GM21723 (cell line): ENCODE measurements around the gene TSPAN18.

Experiments used
- ATAC-seq: cut with Tn5 transposase; IDR thresholded peaks from one replicate; pipeline ENCODE4 v1.9.1; 2021; ENCODE audit warnings: mild to moderate bottlenecking, moderate library complexity; ENCODE audit not compliant: unreplicated experiment

TSPAN18 gene

DNA sequence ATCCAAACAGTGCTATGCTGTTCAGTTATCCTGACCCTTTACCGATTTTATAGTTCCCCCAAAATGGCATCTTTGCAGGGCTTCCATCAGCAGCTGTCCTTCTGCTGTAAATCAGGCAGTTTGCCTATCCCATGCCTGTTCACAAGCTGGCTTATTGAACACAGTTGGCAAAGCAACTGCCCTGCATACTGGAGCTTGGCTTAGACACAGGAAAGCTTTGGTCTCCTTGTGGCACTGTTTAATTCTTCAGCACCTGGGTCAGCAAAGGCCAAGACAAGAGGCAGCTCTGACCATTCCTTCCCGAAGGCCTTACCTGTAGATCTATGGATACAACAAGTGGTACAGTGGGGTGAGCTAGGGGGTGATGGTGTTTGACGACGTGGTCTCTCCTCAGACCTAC, 32.2 kb downstream of the TSPAN18 start:
- ATAC-seq, result no peak

DNA sequence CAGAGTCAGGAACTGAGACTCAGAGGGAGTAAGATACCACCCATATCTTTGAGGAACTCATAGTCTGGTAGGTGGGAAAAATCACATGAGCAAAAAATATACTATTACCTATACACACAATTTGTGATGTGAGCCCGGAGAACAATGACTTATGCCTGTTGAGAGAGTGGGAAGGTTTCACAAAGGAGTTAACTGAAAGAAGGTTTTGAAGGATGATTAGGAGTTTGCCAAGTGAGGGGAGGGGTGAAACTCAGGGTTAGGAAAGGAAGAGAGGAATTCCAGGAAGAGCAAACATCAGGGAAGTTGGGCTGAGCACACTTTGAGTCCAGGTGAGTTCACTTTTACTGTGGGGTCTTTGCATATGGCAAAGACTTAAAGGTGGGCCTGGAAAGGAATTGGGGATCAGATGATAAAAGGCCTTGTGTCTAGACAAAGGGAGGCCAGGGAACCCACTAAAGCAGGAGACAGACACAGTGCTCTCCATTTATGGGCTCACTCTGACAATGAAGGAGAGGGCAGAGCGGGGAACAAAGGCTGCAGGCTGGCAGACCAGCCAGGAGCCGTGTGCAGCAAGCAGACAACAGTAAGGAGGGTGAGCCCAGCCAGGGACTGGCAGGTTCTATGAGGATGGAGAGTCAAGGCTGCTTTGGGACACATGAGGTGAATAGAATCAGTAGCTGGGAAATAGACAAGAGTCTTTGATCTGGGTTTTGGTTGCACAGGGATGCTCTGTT, 33.1 kb downstream of the TSPAN18 start:
- ATAC-seq, result no peak

- ATAC-seq, result no peak
Observed at GRCh38 chr11:44760477-44760872, 33.7 kb downstream of the TSPAN18 start.

DNA sequence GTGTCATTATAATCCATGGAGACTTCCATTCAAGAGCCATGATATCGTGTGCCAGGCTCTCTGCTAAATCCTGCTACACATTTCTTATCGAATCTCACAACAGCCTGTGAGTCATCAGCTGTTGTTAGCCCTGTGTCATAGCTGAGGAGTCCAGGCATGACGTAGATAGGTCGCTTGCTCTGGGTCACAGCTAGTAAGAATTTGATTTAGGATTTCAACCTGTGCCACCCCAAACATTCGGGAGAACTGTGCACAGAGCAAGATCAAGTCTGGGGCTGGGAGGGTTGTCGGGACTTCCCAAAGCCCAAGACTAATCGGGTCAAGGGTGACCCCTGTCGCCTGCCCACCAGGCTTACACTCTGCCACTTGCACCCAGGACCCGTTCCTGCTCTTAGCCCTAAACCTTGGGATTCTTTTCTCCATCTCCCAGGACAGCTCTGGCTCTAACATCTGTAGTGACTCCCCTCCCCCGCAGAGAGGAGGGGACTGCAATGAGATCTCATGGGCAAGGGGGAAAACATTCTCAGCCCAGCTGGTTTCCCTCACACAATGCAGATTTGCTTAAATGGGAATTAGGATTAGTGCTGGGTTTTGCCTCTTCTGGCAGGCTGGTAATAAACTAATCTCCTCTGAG, 34.3 kb downstream of the TSPAN18 start:
- ATAC-seq, result no peak

DNA sequence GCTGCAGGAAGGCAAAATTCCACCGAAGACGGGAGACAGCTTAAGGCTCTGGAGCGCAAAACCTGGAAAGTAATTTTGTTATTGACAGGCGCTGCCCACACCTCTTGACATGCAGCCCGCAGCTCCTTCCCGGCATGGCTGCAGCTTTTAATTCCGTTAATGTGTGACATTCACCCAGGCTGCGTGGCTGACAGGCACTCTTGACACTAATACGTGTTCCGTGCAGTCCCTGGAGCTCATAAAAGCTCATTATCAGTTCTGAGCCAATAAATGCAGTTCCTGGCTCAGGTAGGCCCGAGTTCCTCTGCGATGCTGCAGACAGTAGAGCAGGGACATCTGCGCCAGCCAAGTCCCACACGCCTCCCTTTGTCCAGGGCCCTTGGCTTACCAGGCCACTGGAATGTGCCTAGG, 34.8 kb downstream of the TSPAN18 start:
- ATAC-seq, result no peak

- no peak for ATAC-seq
Observed at GRCh38 chr11:44763121-44763820, 36.5 kb downstream of the TSPAN18 start.

DNA sequence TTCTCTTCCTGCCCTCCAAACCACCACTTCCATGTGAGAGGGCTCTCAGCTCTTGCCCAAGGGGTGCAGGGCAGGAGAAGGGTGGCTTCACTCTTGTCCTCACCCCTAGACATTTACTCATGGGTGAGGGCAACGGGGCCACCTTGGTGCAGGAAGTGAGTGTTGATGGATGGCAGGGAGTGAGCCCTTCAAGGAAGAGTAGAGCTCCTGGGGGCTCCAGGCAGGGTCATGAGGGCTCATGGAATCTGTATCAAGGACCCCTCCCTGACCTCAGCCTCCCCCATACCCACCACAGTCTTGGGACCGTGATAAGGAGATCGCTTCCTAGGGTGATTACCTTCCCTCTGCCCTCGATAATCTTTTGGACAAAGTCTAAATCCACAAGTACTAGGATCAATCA, 37.8 kb downstream of the TSPAN18 start:
- no peak for ATAC-seq

- ATAC-seq, result no peak
Observed at GRCh38 chr11:44765026-44765595, 38.3 kb downstream of the TSPAN18 start.

DNA sequence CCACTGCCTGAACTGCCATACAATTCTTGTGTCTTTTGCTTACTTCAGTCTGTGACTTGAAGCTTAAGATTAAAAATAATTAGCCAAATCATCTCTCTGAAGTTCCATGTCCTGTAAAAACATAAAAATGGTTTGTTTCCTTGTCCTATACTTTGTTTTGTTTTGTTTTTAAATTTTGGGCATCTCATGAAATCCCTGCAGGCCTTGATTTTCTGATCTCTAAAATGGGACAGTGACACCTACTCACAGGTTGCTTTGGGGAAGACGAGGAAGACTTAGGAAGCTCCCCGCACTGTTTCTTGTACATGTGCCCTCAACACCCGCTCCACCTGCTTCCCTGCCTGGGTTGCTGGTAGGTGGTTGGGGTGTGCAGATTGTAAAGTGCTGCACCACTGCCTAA, 38.9 kb downstream of the TSPAN18 start:
- no peak for ATAC-seq

GRCh38 chr11:44766112-44766971, 39.6 kb downstream of the TSPAN18 start:
- no peak for ATAC-seq

DNA sequence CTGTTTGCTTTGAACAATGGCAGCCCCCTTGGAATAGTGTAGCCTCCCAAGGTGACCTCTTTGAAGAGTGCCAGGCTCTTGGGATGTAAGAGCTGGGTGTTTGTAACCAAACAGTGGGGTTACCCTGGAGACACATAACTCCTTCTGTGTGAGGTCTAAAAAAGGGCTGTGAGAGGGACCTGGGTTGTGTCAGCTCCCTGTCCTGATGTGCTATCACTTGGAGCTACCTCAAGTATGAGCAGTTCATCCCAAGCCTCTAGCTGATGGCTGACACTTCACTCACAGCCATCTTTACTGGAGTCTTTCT, 40.2 kb downstream of the TSPAN18 start:
- ATAC-seq, result no peak

DNA sequence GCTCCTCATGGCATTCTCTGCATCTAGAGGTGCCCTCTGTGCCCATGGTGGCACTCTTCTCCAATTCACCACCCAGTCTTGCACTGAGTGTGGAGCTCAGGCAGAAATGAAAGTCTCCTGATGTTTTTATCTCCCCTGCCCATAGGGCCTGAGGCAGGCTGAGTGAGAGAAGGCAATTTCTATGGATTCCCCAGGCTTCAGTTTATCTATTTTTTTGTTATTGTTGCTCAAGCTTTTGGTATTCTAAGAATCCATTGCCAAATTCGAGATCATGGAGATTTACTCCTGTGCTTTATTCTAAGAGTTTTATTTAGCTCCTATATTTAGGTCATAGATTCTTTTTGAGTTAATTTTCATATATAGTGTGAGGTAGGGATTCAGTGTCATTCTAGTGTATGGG, 40.7 kb downstream of the TSPAN18 start:
- ATAC-seq, result no peak

- no peak for ATAC-seq
Observed at GRCh38 chr11:44770401-44770800, 43.6 kb downstream of the TSPAN18 start.

- ATAC-seq, result no peak
Observed at GRCh38 chr11:44771252-44771734, 44.5 kb downstream of the TSPAN18 start.

DNA sequence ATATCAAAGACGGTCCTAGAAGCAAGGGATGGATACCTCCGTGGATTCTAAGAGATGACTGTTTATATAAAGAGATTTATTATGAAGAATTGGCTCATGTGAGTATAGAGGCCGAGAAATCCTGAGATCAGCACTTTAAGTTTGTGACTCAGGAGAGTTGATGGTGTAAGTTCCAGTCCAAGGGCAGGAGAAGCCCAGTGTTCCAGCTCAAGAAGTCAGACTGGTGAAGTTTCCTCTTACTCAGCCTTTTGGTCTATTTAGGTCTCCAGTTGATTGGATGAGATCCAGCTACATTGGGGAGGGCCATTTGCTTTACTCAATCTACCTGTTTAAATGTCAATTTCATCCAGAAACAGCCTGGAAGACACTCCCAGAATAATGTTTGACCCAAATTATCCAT, 45.1 kb downstream of the TSPAN18 start:
- ATAC-seq, result no peak

- no peak for ATAC-seq
Observed at GRCh38 chr11:44773351-44773965, 46.7 kb downstream of the TSPAN18 start.

GRCh38 chr11:44774108-44774507, 47.3 kb downstream of the TSPAN18 start:
- ATAC-seq, result no peak

GRCh38 chr11:44774731-44775130, 48.0 kb downstream of the TSPAN18 start:
- no peak for ATAC-seq

- ATAC-seq, result no peak
Observed at GRCh38 chr11:44775366-44775984, 48.7 kb downstream of the TSPAN18 start.

GRCh38 chr11:44775985-44776446, 49.3 kb downstream of the TSPAN18 start:
- no peak for ATAC-seq
